Measurements from ENCODE around the gene ADRA2C.

GRCh38 chr4:3812211-3812934 lies 46.2 kb downstream of the ADRA2C start:
- TF ChIP-seq CTCF (IDR thresholded peaks at IDR 0.05) (no peak), ZFX (IDR thresholded peaks at IDR 0.05; ENCODE audit: borderline replicate concordance) (no peak)
